Measurements from ENCODE around the gene FRRS1L. TPM values are rescaled to one million over a fixed set of nuclear protein-coding genes. Genes with fewer than 3 reads are reported as not detected.
A peak's percentile ranks its signal among the peaks of the same experiment; 100 is the strongest.

Gene FRRS1L
- total RNA-seq, 1 donor from 2014 or later, result 9.1 TPM

GRCh38 chr9:109176386-109176785 lies 9.3 kb upstream of the FRRS1L start:
- no peak for DNase-seq (ENCODE audit: low spot score)

GRCh38 chr9:109172935-109173334 lies 5.9 kb upstream of the FRRS1L start:
- DNase-seq (ENCODE audit: low spot score), result no peak

GRCh38 chr9:109171926-109172325 lies 4.9 kb upstream of the FRRS1L start:
- DNase-seq (ENCODE audit: low spot score), result no peak

- DNase-seq (ENCODE audit: low spot score), result no peak
Observed at GRCh38 chr9:109168170-109168569, 1.1 kb upstream of the FRRS1L start.

GRCh38 chr9:109167716-109168115 lies 667 bp upstream of the FRRS1L start:
- DNase-seq (ENCODE audit: low spot score), result no peak

GRCh38 chr9:109166171-109166770 lies 778 bp downstream of the FRRS1L start:
- no peak for DNase-seq (ENCODE audit: low spot score)

GRCh38 chr9:109164042-109164441 lies 3.0 kb downstream of the FRRS1L start:
- no peak for DNase-seq (ENCODE audit: low spot score)

GRCh38 chr9:109163194-109163593 lies 3.9 kb downstream of the FRRS1L start:
- DNase-seq (ENCODE audit: low spot score), result no peak

GRCh38 chr9:109162677-109163076 lies 4.4 kb downstream of the FRRS1L start:
- DNase-seq (ENCODE audit: low spot score), result no peak

- no peak for DNase-seq (ENCODE audit: low spot score)
Observed at GRCh38 chr9:109161471-109161870, 5.6 kb downstream of the FRRS1L start.

- no peak for DNase-seq (ENCODE audit: low spot score)
Observed at GRCh38 chr9:109159583-109159982, 7.5 kb downstream of the FRRS1L start.

GRCh38 chr9:109158651-109159050 lies 8.4 kb downstream of the FRRS1L start:
- no peak for DNase-seq (ENCODE audit: low spot score)

GRCh38 chr9:109156708-109157107 lies 10.3 kb downstream of the FRRS1L start:
- peak; percentile 4 for DNase-seq (ENCODE audit: low spot score)

GRCh38 chr9:109150925-109151545 lies 16.0 kb downstream of the FRRS1L start:
- DNase-seq (ENCODE audit: low spot score), result no peak

GRCh38 chr9:109149722-109150121 lies 17.3 kb downstream of the FRRS1L start:
- DNase-seq (ENCODE audit: low spot score), result no peak

- DNase-seq (ENCODE audit: low spot score), result no peak
Observed at GRCh38 chr9:109149089-109149488, 18.0 kb downstream of the FRRS1L start.

- DNase-seq (ENCODE audit: low spot score), result no peak
Observed at GRCh38 chr9:109145051-109145450, 22.0 kb downstream of the FRRS1L start.

GRCh38 chr9:109143881-109144562 lies 23.0 kb downstream of the FRRS1L start:
- DNase-seq (ENCODE audit: low spot score), result no peak

- DNase-seq (ENCODE audit: low spot score), result no peak
Observed at GRCh38 chr9:109141375-109141774, 25.7 kb downstream of the FRRS1L start.

GRCh38 chr9:109139851-109140250 lies 27.2 kb downstream of the FRRS1L start:
- no peak for DNase-seq (ENCODE audit: low spot score)

- no peak for DNase-seq (ENCODE audit: low spot score)
Observed at GRCh38 chr9:109138421-109138820, 28.6 kb downstream of the FRRS1L start.

GRCh38 chr9:109134167-109134578 lies 32.9 kb downstream of the FRRS1L start:
- no peak for DNase-seq (ENCODE audit: low spot score)

- no peak for DNase-seq (ENCODE audit: low spot score)
Observed at GRCh38 chr9:109133533-109133932, 33.5 kb downstream of the FRRS1L start.

All from umbilical cord (tissue), 2 donors.